ENCODE results near the gene CAMK1D. TPM values are rescaled to one million over a fixed set of nuclear protein-coding genes. Genes with fewer than 3 reads are reported as not detected.

CAMK1D gene
- total RNA-seq, 2 donors from 2014 or later: 4.5 to 7.8 TPM

DNA sequence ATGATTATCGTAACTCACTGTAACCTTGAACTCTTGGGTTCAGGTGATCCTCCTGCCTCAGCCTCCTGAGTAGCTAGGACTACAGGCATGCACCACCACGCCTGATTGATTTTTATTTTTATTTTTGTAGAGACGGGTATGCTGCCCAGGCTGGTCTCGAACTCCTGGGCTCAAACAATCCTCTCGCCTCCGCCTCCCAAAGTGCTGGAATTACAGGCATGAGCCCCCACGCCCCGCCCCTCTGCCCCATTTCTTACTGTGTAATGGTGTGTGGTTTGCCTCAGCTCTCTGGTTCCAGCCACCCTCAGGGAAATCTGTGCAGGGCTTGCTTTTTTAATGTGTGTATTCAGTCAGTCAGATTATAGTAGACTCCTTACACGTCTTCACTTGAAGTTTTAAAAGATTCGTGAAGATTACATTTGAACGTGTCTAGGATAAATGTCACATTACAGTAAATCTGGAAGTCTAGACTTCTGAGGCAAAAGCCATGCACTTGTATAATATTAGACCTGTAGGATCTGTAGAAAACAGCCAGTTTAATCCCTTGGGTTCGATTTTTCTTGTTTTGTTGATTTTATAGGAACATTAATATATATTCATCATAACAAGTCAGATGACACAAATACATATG is 276.2 kb downstream of the CAMK1D start:
- no peak for DNase-seq
- TF ChIP-seq, protein P1, sequence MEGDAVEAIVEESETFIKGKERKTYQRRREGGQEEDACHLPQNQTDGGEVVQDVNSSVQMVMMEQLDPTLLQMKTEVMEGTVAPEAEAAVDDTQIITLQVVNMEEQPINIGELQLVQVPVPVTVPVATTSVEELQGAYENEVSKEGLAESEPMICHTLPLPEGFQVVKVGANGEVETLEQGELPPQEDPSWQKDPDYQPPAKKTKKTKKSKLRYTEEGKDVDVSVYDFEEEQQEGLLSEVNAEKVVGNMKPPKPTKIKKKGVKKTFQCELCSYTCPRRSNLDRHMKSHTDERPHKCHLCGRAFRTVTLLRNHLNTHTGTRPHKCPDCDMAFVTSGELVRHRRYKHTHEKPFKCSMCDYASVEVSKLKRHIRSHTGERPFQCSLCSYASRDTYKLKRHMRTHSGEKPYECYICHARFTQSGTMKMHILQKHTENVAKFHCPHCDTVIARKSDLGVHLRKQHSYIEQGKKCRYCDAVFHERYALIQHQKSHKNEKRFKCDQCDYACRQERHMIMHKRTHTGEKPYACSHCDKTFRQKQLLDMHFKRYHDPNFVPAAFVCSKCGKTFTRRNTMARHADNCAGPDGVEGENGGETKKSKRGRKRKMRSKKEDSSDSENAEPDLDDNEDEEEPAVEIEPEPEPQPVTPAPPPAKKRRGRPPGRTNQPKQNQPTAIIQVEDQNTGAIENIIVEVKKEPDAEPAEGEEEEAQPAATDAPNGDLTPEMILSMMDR (conservative IDR thresholded peaks at IDR 0.05): no peak
- Mint-ChIP-seq H3K27ac (no peak overlapping the region), H3K27me3 (ENCODE audit: insufficient read depth) (no peaks in the 10 kb centered on the region), H3K4me1 (peaks cover 11% of the 10 kb centered on the region), H3K36me3 (ENCODE audit: low read depth) (no peaks in the 10 kb centered on the region), H3K9me3 (peaks cover 3% of the 10 kb centered on the region), H3K4me3 (no peak overlapping the region)
- Histone ChIP-seq H3K27ac (ENCODE audit: low read depth, low read length) (no peak overlapping the region), H3K36me3 (ENCODE audit: control insufficient read depth, insufficient read depth, low read length) (no peaks in the 10 kb centered on the region), H3K4me3 (ENCODE audit: low read length) (no peak overlapping the region), H3K9ac (ENCODE audit: extremely low read depth, low read length, poor library complexity, severe bottlenecking) (no peak overlapping the region), H3K4me1 (ENCODE audit: control insufficient read depth, insufficient read depth, low read length) (peaks cover 12% of the 10 kb centered on the region), H3K27me3 (ENCODE audit: control insufficient read depth, insufficient read depth, low read length, poor library complexity, severe bottlenecking) (no peaks in the 10 kb centered on the region), H3K9me3 (ENCODE audit: control insufficient read depth, low read length) (no peaks in the 10 kb centered on the region)
- 89 to 92% methylated on average over 7 to 12 of the region's 12 CpGs for WGBS, 2 experiments (ENCODE audit: insufficient coverage in 1 of 2, insufficient read length in 1 of 2)

DNA sequence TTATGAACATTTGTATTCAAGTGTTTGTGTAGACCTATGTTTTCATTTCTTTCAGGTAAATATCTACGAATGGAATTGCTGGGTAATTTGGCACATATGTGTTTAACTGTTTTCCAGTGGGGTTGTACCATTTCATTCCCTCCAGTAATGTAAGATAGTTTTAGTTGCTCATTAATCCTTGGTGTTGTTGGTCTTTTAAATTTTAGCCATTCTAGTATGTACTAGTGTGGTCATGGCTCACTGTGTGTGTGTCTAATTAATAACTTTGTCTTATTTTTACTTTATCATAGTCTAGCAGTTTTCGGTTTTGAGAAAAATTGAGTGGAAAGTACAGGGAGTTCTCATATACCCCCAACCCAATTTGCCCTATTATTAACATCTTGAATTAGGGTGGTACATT is 278.8 kb downstream of the CAMK1D start:
- no peaks in the 10 kb centered on the region for H3K36me3 Mint-ChIP-seq (ENCODE audit: low read depth)
- H3K9ac ChIP-seq (ENCODE audit: extremely low read depth, low read length, poor library complexity, severe bottlenecking): no peak overlapping the region
- WGBS, 2 experiments (ENCODE audit: insufficient coverage in 1 of 2, insufficient read length in 1 of 2): 84% methylated on average over 1 of the region's 2 CpGs; no CpG with 5 or more reads in 1 of the 2 experiments
- no peak overlapping the region for H3K27ac Mint-ChIP-seq
- no peaks in the 10 kb centered on the region for H3K27me3 ChIP-seq (ENCODE audit: control insufficient read depth, insufficient read depth, low read length, poor library complexity, severe bottlenecking)
- H3K36me3 ChIP-seq (ENCODE audit: control insufficient read depth, insufficient read depth, low read length): no peaks in the 10 kb centered on the region
- peaks cover 16% of the 10 kb centered on the region for H3K9me3 ChIP-seq (ENCODE audit: control insufficient read depth, low read length)
- peaks cover 12% of the 10 kb centered on the region for H3K4me1 ChIP-seq (ENCODE audit: control insufficient read depth, insufficient read depth, low read length)
- H3K4me3 ChIP-seq (ENCODE audit: low read length): no peak overlapping the region
- peaks cover 11% of the 10 kb centered on the region for H3K4me1 Mint-ChIP-seq
- H3K27ac ChIP-seq (ENCODE audit: low read depth, low read length): no peak overlapping the region
- no peak overlapping the region for H3K4me3 Mint-ChIP-seq
- peaks cover 15% of the 10 kb centered on the region for H3K9me3 Mint-ChIP-seq
- TF ChIP-seq, protein P1 (conservative IDR thresholded peaks at IDR 0.05): no peak
- no peak for DNase-seq
- H3K27me3 Mint-ChIP-seq (ENCODE audit: insufficient read depth): no peaks in the 10 kb centered on the region

DNA sequence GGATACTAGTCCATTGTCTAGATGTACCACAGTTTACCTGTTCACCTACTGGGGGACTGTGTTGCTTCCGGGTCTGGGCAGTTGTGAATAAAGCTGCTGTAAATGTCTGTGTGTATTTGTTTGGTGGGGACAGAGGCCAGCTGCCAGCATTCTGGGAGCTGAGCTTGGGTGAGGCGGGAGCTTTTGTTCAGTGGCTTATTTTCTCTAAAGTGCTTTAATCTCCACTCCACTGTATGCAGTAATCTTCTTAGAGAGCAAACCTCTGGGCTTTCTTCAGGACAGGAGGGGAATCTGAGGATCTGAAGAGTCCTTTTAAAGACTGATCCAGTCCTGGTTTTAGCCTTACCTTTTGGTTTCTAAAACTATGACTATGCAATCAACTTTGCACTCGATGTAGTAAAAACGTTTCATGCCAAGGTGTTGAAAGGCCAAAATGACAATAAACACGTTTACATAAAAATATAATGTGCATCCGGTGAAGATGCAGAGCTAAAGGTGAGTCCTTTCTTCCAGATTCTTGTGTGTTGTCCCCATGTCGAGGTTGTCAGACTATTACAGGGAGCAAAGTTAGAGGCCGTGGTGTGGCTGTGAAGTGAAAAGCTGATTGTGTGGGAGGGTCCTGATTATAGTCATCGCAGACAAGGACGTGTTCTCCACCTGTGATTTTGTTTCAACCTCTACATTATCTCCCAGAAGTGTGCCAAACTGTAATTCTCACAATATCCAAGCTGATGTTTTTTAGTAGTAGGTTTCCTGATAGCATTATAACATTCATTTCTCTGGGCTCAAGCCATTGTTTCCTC is 279.8 kb downstream of the CAMK1D start:
- Histone ChIP-seq H3K27me3 (ENCODE audit: control insufficient read depth, insufficient read depth, low read length, poor library complexity, severe bottlenecking) (no peaks in the 10 kb centered on the region), H3K4me1 (ENCODE audit: control insufficient read depth, insufficient read depth, low read length) (peaks cover 12% of the 10 kb centered on the region), H3K4me3 (ENCODE audit: low read length) (no peak overlapping the region), H3K9ac (ENCODE audit: extremely low read depth, low read length, poor library complexity, severe bottlenecking) (no peak overlapping the region), H3K36me3 (ENCODE audit: control insufficient read depth, insufficient read depth, low read length) (no peaks in the 10 kb centered on the region), H3K27ac (ENCODE audit: low read depth, low read length) (no peak overlapping the region), H3K9me3 (ENCODE audit: control insufficient read depth, low read length) (peaks cover 16% of the 10 kb centered on the region)
- DNase-seq: no peak
- no peaks in the 10 kb centered on the region for H3K36me3 Mint-ChIP-seq (ENCODE audit: low read depth)
- WGBS, 2 experiments (ENCODE audit: insufficient coverage in 1 of 2, insufficient read length in 1 of 2): 62 to 80% methylated on average over 4 to 10 of the region's 10 CpGs
- H3K9me3 Mint-ChIP-seq: peaks cover 13% of the 10 kb centered on the region
- H3K4me1 Mint-ChIP-seq: peaks cover 11% of the 10 kb centered on the region
- no peak overlapping the region for H3K4me3 Mint-ChIP-seq
- no peaks in the 10 kb centered on the region for H3K27me3 Mint-ChIP-seq (ENCODE audit: insufficient read depth)
- peak overlapping the region; percentile 20 for H3K27ac Mint-ChIP-seq
- TF ChIP-seq, protein P1 (conservative IDR thresholded peaks at IDR 0.05): no peak

Data from endodermal cell (in vitro differentiated cells).